ENCODE results near the gene MICA.
"Not testable (repeated sequence)": the region's sequence is repeated elsewhere in the genome, so short reads cannot be mapped to it uniquely, and the experiment has no call there.

MICA gene

GRCh38 chr6:31368461-31368860 lies 34.9 kb upstream of the MICA start:
- no peak for DNase-seq (ENCODE audit: low spot score)

GRCh38 chr6:31374118-31374517 lies 29.3 kb upstream of the MICA start:
- DNase-seq (ENCODE audit: low spot score), result not testable (repeated sequence)

More at GRCh38 chr6:31368461-31368860, 34.9 kb upstream of the MICA start:
- no peak for TF ChIP-seq CTCF (IDR thresholded peaks at IDR 0.05; ENCODE audit: extremely low read depth, missing control alignments)

GRCh38 chr6:31375699-31376098 lies 27.7 kb upstream of the MICA start:
- no peak for TF ChIP-seq CTCF (IDR thresholded peaks at IDR 0.05; ENCODE audit: extremely low read depth, missing control alignments)
- DNase-seq (ENCODE audit: low spot score), result no peak

- TF ChIP-seq CTCF (IDR thresholded peaks at IDR 0.05; ENCODE audit: extremely low read depth, missing control alignments), result no peak
- no peak for DNase-seq (ENCODE audit: low spot score)
These were observed 26.4 kb upstream of the MICA start for GRCh38 chr6:31377029-31377428.

- TF ChIP-seq CTCF (IDR thresholded peaks at IDR 0.05; ENCODE audit: extremely low read depth, missing control alignments), result no peak
- no peak for DNase-seq (ENCODE audit: low spot score)
These were observed 25.2 kb upstream of the MICA start for GRCh38 chr6:31378062-31378720.

GRCh38 chr6:31378721-31379103 lies 24.7 kb upstream of the MICA start:
- no peak for TF ChIP-seq CTCF (IDR thresholded peaks at IDR 0.05; ENCODE audit: extremely low read depth, missing control alignments)
- no peak for DNase-seq (ENCODE audit: low spot score)

GRCh38 chr6:31379850-31380249 lies 23.5 kb upstream of the MICA start:
- no peak for TF ChIP-seq CTCF (IDR thresholded peaks at IDR 0.05; ENCODE audit: extremely low read depth, missing control alignments)
- DNase-seq (ENCODE audit: low spot score), result no peak

- TF ChIP-seq CTCF (IDR thresholded peaks at IDR 0.05; ENCODE audit: extremely low read depth, missing control alignments), result no peak
- no peak for DNase-seq (ENCODE audit: low spot score)
These were observed 21.7 kb upstream of the MICA start for GRCh38 chr6:31381666-31382065.
